HepG2 (cell line): ENCODE measurements around the gene PLEKHN1. TPM values are rescaled to one million over a fixed set of nuclear protein-coding genes. Genes with fewer than 3 reads are reported as not detected.

Experiments
- EED ChIP-seq: sonication (generic); formaldehyde crosslinking; IDR thresholded peaks from 2 replicates; pipeline ENCODE4 v1.5.0; 2020; ENCODE audit warnings: mild to moderate bottlenecking, missing genetic modification reagents
- RFXAP ChIP-seq: sonication (generic); formaldehyde crosslinking; IDR thresholded peaks from 2 replicates; pipeline ENCODE4 v1.4.0; 2020; ENCODE audit warnings: missing genetic modification reagents, borderline replicate concordance
- RXRA ChIP-seq: sonication (generic); formaldehyde crosslinking; IDR thresholded peaks from 2 replicates; pipeline ENCODE4 v1.5.1; 2020; ENCODE audit warnings: missing genetic modification reagents
- ZNF124 ChIP-seq: sonication (generic); formaldehyde crosslinking; IDR thresholded peaks from 2 replicates; pipeline ENCODE4 v1.4.0; 2020; ENCODE audit warnings: missing genetic modification reagents
- ZNF234 ChIP-seq: sonication (generic); formaldehyde crosslinking; conservative IDR thresholded peaks from 2 replicates; pipeline ENCODE4 v1.5.1; 2020; ENCODE audit warnings: mild to moderate bottlenecking, missing genetic modification reagents
- ZNF547 ChIP-seq: sonication (generic); formaldehyde crosslinking; IDR thresholded peaks from 2 replicates; pipeline ENCODE4 v1.5.1; 2020; ENCODE audit warnings: mild to moderate bottlenecking, missing genetic modification reagents
- ZNF552 ChIP-seq: sonication (generic); formaldehyde crosslinking; IDR thresholded peaks from 2 replicates; pipeline ENCODE4 v1.9.0; 2022; ENCODE audit warnings: missing genetic modification reagents, mild to moderate bottlenecking, borderline replicate concordance
- ZNF773 ChIP-seq: sonication (generic); formaldehyde crosslinking; IDR thresholded peaks from 2 replicates; pipeline ENCODE4 v1.4.0; 2020; ENCODE audit warnings: missing genetic modification reagents, borderline replicate concordance
- ZNF776 ChIP-seq: sonication (generic); formaldehyde crosslinking; IDR thresholded peaks from 2 replicates; pipeline ENCODE4 v1.4.0; 2020; ENCODE audit warnings: mild to moderate bottlenecking, missing genetic modification reagents
- polyA plus RNA-seq, 8 experiments: library from polyadenylated mRNA; depleted of rRNA in 3 of 8; stranded (reverse) in 7 of 8; unstranded in 1 of 8; fragments of >200 nt; fragmentation: Illumina TruSeq in 4 of 8; extraction: Trizol in 4 of 8; gene quantifications; 2 replicates each; pipeline versions ENCODE4 v1.2.1 to v1.2.3, GENCODE V29; 2011 to 2016; ENCODE audit warnings: low read depth in 4 of 8, missing spikeins in 1 of 8, mixed read lengths in 1 of 8; ENCODE audit not compliant: insufficient read depth in 1 of 8
- total RNA-seq, 5 experiments: library from RNA; depleted of rRNA; stranded (reverse); fragments of >200 nt; fragmentation: Illumina TruSeq; extraction: Trizol; gene quantifications; 2 replicates each; pipeline ENCODE4 v1.2.3, GENCODE V29; 2016; ENCODE audit warnings: low read depth in 1 of 5
- TF ChIP-seq, protein P1 (sequence below): sonication (generic); formaldehyde crosslinking; IDR thresholded peaks from 2 replicates; pipeline ENCODE4 v1.4.0; 2020; ENCODE audit warnings: mild to moderate bottlenecking, missing genetic modification reagents
- TF ChIP-seq, protein P2 (sequence below): sonication (generic); formaldehyde crosslinking; IDR thresholded peaks from 2 replicates; pipeline ENCODE4 v1.4.0; 2020; ENCODE audit warnings: missing genetic modification reagents, low read depth, mild to moderate bottlenecking, borderline replicate concordance

PLEKHN1 gene
- total and polyA plus RNA-seq, 2 of the 13 experiments (the other 11 are each of a cell fraction or from before 2014, with no cell fraction given): 0.42 to 0.58 TPM

DNA sequence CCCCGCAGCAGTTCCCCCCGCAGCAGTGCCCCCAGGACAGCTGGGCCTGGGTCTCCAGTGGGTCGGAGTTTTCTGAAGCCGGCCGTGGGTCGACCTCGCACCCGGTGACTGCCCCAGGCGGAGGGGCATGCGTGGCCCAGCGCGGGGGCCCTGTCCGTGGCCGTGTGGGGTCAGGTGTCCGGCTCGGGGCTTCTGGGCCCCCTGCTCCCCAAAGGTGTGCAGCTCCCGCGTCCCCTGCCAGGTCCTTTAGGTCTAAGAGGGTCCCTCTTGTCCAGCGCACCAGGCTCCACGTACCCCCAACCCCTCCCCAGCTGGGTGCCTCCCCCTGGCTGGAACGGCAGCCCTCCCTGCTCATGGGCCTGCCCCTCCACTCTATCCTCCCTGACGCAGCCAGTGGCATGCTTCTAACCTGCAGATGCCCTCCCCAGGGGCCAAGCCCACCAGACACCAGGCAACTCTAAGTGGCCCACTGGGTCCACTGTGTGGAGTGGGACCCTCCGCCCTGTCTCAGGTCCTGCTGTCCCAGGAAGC, 39.6 kb downstream of the PLEKHN1 start (continued):
- TF ChIP-seq, protein P1, sequence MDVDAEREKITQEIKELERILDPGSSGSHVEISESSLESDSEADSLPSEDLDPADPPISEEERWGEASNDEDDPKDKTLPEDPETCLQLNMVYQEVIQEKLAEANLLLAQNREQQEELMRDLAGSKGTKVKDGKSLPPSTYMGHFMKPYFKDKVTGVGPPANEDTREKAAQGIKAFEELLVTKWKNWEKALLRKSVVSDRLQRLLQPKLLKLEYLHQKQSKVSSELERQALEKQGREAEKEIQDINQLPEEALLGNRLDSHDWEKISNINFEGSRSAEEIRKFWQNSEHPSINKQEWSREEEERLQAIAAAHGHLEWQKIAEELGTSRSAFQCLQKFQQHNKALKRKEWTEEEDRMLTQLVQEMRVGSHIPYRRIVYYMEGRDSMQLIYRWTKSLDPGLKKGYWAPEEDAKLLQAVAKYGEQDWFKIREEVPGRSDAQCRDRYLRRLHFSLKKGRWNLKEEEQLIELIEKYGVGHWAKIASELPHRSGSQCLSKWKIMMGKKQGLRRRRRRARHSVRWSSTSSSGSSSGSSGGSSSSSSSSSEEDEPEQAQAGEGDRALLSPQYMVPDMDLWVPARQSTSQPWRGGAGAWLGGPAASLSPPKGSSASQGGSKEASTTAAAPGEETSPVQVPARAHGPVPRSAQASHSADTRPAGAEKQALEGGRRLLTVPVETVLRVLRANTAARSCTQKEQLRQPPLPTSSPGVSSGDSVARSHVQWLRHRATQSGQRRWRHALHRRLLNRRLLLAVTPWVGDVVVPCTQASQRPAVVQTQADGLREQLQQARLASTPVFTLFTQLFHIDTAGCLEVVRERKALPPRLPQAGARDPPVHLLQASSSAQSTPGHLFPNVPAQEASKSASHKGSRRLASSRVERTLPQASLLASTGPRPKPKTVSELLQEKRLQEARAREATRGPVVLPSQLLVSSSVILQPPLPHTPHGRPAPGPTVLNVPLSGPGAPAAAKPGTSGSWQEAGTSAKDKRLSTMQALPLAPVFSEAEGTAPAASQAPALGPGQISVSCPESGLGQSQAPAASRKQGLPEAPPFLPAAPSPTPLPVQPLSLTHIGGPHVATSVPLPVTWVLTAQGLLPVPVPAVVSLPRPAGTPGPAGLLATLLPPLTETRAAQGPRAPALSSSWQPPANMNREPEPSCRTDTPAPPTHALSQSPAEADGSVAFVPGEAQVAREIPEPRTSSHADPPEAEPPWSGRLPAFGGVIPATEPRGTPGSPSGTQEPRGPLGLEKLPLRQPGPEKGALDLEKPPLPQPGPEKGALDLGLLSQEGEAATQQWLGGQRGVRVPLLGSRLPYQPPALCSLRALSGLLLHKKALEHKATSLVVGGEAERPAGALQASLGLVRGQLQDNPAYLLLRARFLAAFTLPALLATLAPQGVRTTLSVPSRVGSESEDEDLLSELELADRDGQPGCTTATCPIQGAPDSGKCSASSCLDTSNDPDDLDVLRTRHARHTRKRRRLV (CRISPR knock-in tag): 0 out of 2 replicates have a peak, but pooled peaks have one; percentile 37
- TF ChIP-seq, protein P2, sequence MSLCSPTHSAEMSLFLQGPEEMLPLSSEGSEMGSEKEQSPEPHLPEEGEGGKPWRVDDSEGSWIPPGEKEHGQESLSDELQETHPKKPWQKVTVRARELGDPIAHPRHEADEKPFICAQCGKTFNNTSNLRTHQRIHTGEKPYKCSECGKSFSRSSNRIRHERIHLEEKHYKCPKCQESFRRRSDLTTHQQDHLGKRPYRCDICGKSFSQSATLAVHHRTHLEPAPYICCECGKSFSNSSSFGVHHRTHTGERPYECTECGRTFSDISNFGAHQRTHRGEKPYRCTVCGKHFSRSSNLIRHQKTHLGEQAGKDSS (CRISPR knock-in tag): no peak
- TF ChIP-seq EED (CRISPR knock-in tag) (peak; percentile 19; the same call in 1 of the 2 replicates), ZNF776 (0 out of 2 replicates have a peak, but pooled peaks have one; percentile 54), RFXAP (CRISPR knock-in tag) (no peak), ZNF547 (CRISPR knock-in tag) (peak; percentile 28; the same call in 1 of the 2 replicates), ZNF124 (no peak), ZNF552 (CRISPR knock-in tag) (0 out of 2 replicates have a peak, but pooled peaks have one; percentile 14), RXRA (no peak), ZNF234 (CRISPR knock-in tag) (peak; percentile 93; the same call in 1 of the 2 replicates), ZNF773 (CRISPR knock-in tag) (no peak)
